Lower leg skin (tissue), 3 donors: ENCODE measurements around the gene SDR9C7.

Experiments
- CTCF ChIP-seq, 3 donors: fragments of 450-650 bp; IDR thresholded peaks; one replicate each; pipeline ENCODE4 v1.5.1; 2016; ENCODE audit warnings: antibody characterized with exemption in 3 of 3, mild to moderate bottlenecking in 3 of 3, moderate library complexity in 2 of 3
- POLR2A ChIP-seq, 2 donors: fragments of 450-650 bp; IDR thresholded peaks; one replicate each; pipeline ENCODE4 v1.6.1; 2016 to 2017; ENCODE audit warnings: antibody characterized with exemption in 2 of 2, mild to moderate bottlenecking in 1 of 2, moderate library complexity in 1 of 2

DNA sequence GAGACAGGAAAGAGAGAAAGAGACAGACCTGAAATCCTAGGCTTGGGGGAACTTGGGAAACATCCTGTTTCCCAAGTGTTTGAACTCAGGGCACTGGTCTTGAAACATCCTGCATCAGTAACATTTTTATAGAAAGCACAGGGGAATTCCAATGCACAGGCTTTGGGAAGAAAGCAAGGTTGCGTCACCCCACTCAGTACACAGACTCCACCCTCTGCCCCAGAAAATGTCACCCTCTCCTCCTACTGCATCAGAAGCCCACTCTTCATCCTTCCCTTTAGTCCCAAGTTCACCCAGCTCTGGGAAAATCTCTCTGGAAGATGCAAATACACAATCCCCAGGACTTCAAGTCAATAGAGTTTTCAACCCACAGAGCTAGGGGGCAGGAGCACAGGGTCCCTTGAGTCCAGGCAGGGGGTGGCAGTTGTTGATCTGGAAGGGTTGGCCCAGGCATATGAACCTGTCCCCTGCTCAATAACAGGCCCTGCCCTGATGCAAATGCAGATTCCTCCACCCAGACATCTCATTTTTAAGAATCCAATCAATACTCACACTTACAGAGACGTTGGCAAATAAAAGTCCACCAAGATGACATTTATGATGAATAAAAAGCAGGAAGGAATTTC lies 21.5 kb upstream of the SDR9C7 start:
- TF ChIP-seq CTCF (IDR thresholded peaks at IDR 0.05) (no peak), POLR2A (IDR thresholded peaks at IDR 0.05) (no peak)
